ENCODE data around the gene RIMBP2.
"Not testable (repeated sequence)": the region's sequence is repeated elsewhere in the genome, so short reads cannot be mapped to it uniquely, and the experiment has no call there.

RIMBP2 gene

DNA sequence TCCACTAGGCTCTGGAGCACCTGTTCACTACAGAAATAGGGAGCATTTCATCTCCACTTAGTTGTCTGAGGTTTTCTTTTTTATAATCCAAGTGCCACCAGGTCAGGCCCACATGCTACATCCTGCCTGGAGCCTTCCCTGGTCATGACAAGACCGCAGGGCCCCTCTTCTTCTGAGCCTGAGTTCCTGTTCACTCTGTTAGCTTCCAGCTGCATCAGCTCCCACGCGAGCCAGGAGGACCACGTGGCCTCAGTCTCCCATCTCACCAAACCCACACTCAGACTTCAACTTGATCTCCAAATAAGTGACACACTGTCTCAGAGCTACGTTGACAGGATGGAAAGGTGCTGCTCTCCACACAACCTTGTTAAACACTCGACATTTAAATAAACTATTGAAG, 21.0 kb downstream of the RIMBP2 start:
- no peaks in the 10 kb centered on the region for H3K27me3 ChIP-seq

GRCh38 chr12:130689408-130690405, 26.4 kb downstream of the RIMBP2 start:
- Histone ChIP-seq H3K4me2 (no peak overlapping the region), H3K4me1 (peaks cover 15% of the 10 kb centered on the region), H4K20me1 (no peaks in the 10 kb centered on the region), H3K36me3 (no peaks in the 10 kb centered on the region), H3K9me3 (no peaks in the 10 kb centered on the region), H3K27ac (no peak overlapping the region), H3K27me3 (no peaks in the 10 kb centered on the region), H3K4me3 (no peak overlapping the region), H3K9ac (no peak overlapping the region)
- no peak for TF ChIP-seq Cebpa-rat (IDR thresholded peaks at IDR 0.05)

More for the DNA sequence above, 21.0 kb downstream of the RIMBP2 start:
- H3K4me3 ChIP-seq, result no peak overlapping the region
- H3K36me3 ChIP-seq, result no peaks in the 10 kb centered on the region
- no peak for TF ChIP-seq Cebpa-rat (IDR thresholded peaks at IDR 0.05)
- H4K20me1 ChIP-seq, result no peaks in the 10 kb centered on the region
- H3K27ac ChIP-seq, result no peak overlapping the region
- H3K9me3 ChIP-seq, result peaks cover 4% of the 10 kb centered on the region; the same call in 1 of the 2 replicates
- H3K9ac ChIP-seq, result no peak overlapping the region
- H3K4me2 ChIP-seq, result peak overlapping the region; percentile 10; the same call in 1 of the 2 replicates
- peaks cover 24% of the 10 kb centered on the region for H3K4me1 ChIP-seq

DNA sequence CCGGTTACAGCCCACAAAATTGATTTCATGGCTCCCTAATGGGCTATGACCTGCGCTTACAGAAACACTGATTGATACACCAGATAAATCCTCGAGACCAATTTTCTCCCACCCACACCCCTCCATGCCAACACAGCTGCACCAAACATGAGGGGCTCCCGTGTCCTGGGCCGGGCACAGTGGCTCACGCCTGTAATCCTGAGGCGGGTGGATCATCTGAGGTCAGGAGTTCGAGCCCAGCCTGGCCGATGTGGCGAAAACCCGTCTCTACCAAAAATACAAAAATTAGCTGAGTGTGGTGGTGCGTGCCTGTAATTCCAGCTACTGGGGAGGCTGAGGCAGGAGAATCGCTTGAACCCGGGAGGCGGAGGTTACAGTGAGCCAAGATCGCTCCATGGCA, 27.1 kb downstream of the RIMBP2 start:
- not testable (repeated sequence) for H3K9me3 ChIP-seq, H3K9ac ChIP-seq, H3K27me3 ChIP-seq

GRCh38 chr12:130687796-130688778, 28.0 kb downstream of the RIMBP2 start:
- Histone ChIP-seq H3K9ac (no peak overlapping the region), H3K4me1 (peaks cover 11% of the 10 kb centered on the region), H3K36me3 (no peaks in the 10 kb centered on the region), H3K9me3 (no peaks in the 10 kb centered on the region), H3K4me2 (no peak overlapping the region), H3K27me3 (no peaks in the 10 kb centered on the region), H3K27ac (no peak overlapping the region), H3K4me3 (no peak overlapping the region), H4K20me1 (no peaks in the 10 kb centered on the region)
- TF ChIP-seq Cebpa-rat (IDR thresholded peaks at IDR 0.05), result no peak

More for the DNA sequence above, 27.1 kb downstream of the RIMBP2 start:
- not testable (repeated sequence) for H3K4me2 ChIP-seq, H4K20me1 ChIP-seq, H3K27ac ChIP-seq, H3K36me3 ChIP-seq, H3K4me3 ChIP-seq
- peaks cover 11% of the 10 kb centered on the region for H3K4me1 ChIP-seq

DNA sequence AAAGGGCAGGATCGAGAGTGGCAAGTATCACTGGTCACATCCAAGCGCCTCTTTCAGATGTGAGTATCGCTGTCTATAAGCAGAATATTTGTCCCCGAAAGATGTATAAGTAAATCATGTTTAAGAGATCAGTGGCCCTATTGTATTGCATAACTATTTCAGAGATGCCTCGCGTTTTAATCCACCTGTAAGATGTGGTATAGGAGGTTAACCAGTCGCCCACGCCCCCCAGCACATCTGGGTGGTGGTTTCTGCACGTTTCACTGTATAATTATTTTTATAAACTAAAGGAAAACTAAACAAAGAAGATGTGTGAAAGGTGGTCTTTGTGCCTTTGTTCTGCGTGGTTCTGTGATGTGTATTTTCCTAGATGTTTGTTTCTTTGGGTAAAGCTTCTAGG, 28.9 kb downstream of the RIMBP2 start:
- H3K27ac ChIP-seq, result no peak overlapping the region
- no peaks in the 10 kb centered on the region for H3K27me3 ChIP-seq
- H3K9me3 ChIP-seq, result no peaks in the 10 kb centered on the region
- H3K4me2 ChIP-seq, result no peak overlapping the region
- H3K4me3 ChIP-seq, result no peak overlapping the region
- peaks cover 7% of the 10 kb centered on the region for H3K4me1 ChIP-seq
- no peak overlapping the region for H3K9ac ChIP-seq
- TF ChIP-seq Cebpa-rat (IDR thresholded peaks at IDR 0.05), result no peak
- H3K36me3 ChIP-seq, result no peaks in the 10 kb centered on the region
- H4K20me1 ChIP-seq, result no peaks in the 10 kb centered on the region

DNA sequence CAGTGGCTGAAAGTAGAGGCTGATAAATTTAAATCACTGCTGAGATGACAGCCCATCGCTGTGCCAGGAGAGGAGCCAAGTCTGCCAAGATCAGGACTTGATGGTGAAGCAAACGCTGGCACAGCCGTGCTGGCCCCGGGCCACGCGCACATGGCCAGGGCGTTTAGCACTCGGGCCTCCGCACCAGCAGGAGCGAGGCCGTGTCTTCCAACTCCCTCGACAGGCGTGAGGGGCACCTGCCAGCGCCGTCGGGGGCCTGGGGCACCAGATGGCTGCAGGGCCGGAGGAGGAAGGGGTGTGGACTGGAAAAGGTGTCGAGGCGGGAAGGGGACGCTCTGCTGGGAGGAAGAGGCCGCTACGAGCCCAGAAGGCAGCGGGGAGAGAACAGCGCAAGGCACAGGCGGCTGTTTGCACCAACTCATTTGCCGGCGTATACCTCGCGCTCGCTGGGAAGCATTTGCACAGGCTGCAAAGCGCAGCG, 29.5 kb downstream of the RIMBP2 start:
- H3K36me3 ChIP-seq, result no peaks in the 10 kb centered on the region
- no peak overlapping the region for H3K27ac ChIP-seq
- no peaks in the 10 kb centered on the region for H3K9me3 ChIP-seq
- H3K27me3 ChIP-seq, result no peaks in the 10 kb centered on the region
- H3K4me2 ChIP-seq, result no peak overlapping the region
- no peaks in the 10 kb centered on the region for H4K20me1 ChIP-seq
- H3K4me1 ChIP-seq, result peaks cover under 1% of the 10 kb centered on the region; the same call in 1 of the 2 replicates
- no peak overlapping the region for H3K4me3 ChIP-seq
- H3K9ac ChIP-seq, result no peak overlapping the region
- no peak for TF ChIP-seq Cebpa-rat (IDR thresholded peaks at IDR 0.05)

- Histone ChIP-seq H3K27me3 (no peaks in the 10 kb centered on the region), H3K4me2 (no peak overlapping the region), H3K4me3 (no peak overlapping the region), H3K9ac (no peak overlapping the region), H3K27ac (no peak overlapping the region), H3K36me3 (no peaks in the 10 kb centered on the region), H4K20me1 (no peaks in the 10 kb centered on the region), H3K9me3 (no peaks in the 10 kb centered on the region), H3K4me1 (no peaks in the 10 kb centered on the region)
- TF ChIP-seq Cebpa-rat (IDR thresholded peaks at IDR 0.05), result no peak
Measured at GRCh38 chr12:130685850-130686249, 30.2 kb downstream of the RIMBP2 start.

- Histone ChIP-seq H3K9ac (no peak overlapping the region), H4K20me1 (no peaks in the 10 kb centered on the region), H3K4me1 (no peaks in the 10 kb centered on the region), H3K4me2 (no peak overlapping the region), H3K36me3 (no peaks in the 10 kb centered on the region), H3K4me3 (no peak overlapping the region), H3K27me3 (no peaks in the 10 kb centered on the region), H3K9me3 (no peaks in the 10 kb centered on the region), H3K27ac (no peak overlapping the region)
- TF ChIP-seq Cebpa-rat (IDR thresholded peaks at IDR 0.05), result no peak
Measured at GRCh38 chr12:130685250-130685787, 30.8 kb downstream of the RIMBP2 start.

DNA sequence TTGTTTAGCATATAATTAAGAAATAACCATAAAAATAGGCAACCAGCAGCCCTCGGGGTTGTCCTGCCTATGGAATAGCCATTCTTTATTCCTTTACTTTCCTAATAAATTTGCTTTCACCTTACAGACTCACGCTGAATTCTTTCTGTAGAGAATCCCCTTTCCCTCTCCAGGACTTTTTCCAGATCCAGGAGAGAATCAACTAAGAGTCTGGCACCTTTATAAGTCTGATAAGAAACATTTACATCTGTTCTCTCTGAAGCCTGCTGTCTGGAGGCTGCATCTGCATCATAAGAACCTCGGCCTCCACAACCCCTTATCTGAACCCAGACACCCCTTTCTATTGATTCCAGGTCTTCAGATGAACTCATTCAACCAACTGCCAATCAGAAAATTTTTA, 32.3 kb downstream of the RIMBP2 start:
- H3K4me3 ChIP-seq, result no peak overlapping the region
- no peaks in the 10 kb centered on the region for H3K9me3 ChIP-seq
- H4K20me1 ChIP-seq, result no peaks in the 10 kb centered on the region
- H3K9ac ChIP-seq, result no peak overlapping the region
- H3K36me3 ChIP-seq, result no peaks in the 10 kb centered on the region
- no peak overlapping the region for H3K4me2 ChIP-seq
- H3K27me3 ChIP-seq, result no peaks in the 10 kb centered on the region
- H3K4me1 ChIP-seq, result no peaks in the 10 kb centered on the region
- no peak overlapping the region for H3K27ac ChIP-seq
- TF ChIP-seq Cebpa-rat (IDR thresholded peaks at IDR 0.05), result no peak

Measured in BLaER1 (cell line).